Activated B cell treated with CpG ODN at 0.5 μM for 24 hours (primary cell): Measurements from ENCODE around the gene TMEM114. TPM values are rescaled to one million over a fixed set of nuclear protein-coding genes. Genes with fewer than 3 reads are reported as not detected.

Experiments used
- ATAC-seq: fragments of 200-7000 bp; cut with Tn5 transposase; one replicate; pipeline ENCODE4 v1.10.0; 2021; ENCODE audit warnings: low read depth, mild to moderate bottlenecking, moderate library complexity
- CTCF ChIA-PET: fragments of 350-600 bp; sonication (Branson Sonifier 250); formaldehyde crosslinking; loops from one replicate; lab custom pipeline; 2021; ENCODE audit warnings: antibody characterized with exemption; lab: Charles Lee
- POLR2A ChIA-PET: fragments of 350-600 bp; sonication (Branson Sonifier 250); formaldehyde crosslinking; loops from one replicate; lab custom pipeline; 2021; ENCODE audit warnings: antibody characterized with exemption; lab: Charles Lee
- DNase-seq: peaks from one replicate; pipeline ENCODE4 v3.0.0; 2022
- H3K27ac Mint-ChIP-seq: one replicate; pipeline ENCODE4 v1.8.0; 2020; ENCODE audit warnings: mixed read lengths
- H3K27me3 Mint-ChIP-seq: one replicate; pipeline ENCODE4 v1.8.0; 2021; ENCODE audit warnings: mixed read lengths
- H3K36me3 Mint-ChIP-seq: one replicate; pipeline ENCODE4 v1.8.0; 2021; ENCODE audit warnings: low read depth, mixed read lengths
- H3K4me1 Mint-ChIP-seq: one replicate; pipeline ENCODE4 v1.8.0; 2021; ENCODE audit warnings: mixed read lengths
- H3K4me3 Mint-ChIP-seq: one replicate; pipeline ENCODE4 v1.8.0; 2020; ENCODE audit warnings: mild to moderate bottlenecking, mixed read lengths
- H3K9me3 Mint-ChIP-seq: one replicate; pipeline ENCODE4 v1.8.0; 2020; ENCODE audit warnings: mixed read lengths
- intact Hi-C: fragments of 100-400 bp; cut with micrococcal nuclease; formaldehyde crosslinking; loops from one replicate; pipeline ENCODE4 v1.15.1; 2024
- total RNA-seq: library from RNA; stranded (reverse); gene quantifications from 2 replicates; pipeline ENCODE4 v1.2.3, GENCODE V29; 2022
- TF ChIP-seq, protein P1 (sequence below): fragments of 200-600 bp; IDR thresholded peaks from one replicate; pipeline ENCODE4 v1.8.0; 2022; ENCODE audit warnings: antibody characterized with exemption, mild to moderate bottlenecking

TMEM114 gene
- total RNA-seq, 1 donor from 2014 or later: not detected

DNA sequence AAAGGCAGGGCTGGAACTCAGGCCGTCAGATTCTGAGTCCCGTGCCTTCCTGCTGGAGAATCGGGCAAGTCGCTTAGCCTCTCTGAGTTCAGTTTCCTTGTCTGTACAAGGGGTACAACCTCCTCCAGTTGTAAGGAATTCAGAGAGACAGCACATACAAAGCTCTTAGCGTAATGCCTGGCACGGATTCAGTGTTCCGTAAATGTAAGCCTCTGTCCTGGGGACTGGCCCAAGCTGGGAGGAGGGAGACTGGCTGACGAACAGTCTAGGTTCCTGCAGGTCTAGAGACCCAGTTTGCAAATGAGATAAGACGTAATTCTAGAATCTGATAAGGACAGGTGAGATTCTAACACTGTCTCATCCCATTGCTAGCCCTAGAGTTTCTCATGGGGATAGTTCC lies 41.1 kb upstream of the TMEM114 start:
- no peaks in the 10 kb centered on the region for H3K27me3 Mint-ChIP-seq
- no peak overlapping the region for H3K27ac Mint-ChIP-seq
- no peak for DNase-seq
- CTCF ChIA-PET: no interaction called here
- POLR2A ChIA-PET: no interaction called here
- peaks cover 6% of the 10 kb centered on the region for H3K4me1 Mint-ChIP-seq
- ATAC-seq: no peak
- intact Hi-C loops: no loop called here
- no peak overlapping the region for H3K4me3 Mint-ChIP-seq
- peaks cover 89% of the 10 kb centered on the region for H3K36me3 Mint-ChIP-seq
- TF ChIP-seq, protein P1, sequence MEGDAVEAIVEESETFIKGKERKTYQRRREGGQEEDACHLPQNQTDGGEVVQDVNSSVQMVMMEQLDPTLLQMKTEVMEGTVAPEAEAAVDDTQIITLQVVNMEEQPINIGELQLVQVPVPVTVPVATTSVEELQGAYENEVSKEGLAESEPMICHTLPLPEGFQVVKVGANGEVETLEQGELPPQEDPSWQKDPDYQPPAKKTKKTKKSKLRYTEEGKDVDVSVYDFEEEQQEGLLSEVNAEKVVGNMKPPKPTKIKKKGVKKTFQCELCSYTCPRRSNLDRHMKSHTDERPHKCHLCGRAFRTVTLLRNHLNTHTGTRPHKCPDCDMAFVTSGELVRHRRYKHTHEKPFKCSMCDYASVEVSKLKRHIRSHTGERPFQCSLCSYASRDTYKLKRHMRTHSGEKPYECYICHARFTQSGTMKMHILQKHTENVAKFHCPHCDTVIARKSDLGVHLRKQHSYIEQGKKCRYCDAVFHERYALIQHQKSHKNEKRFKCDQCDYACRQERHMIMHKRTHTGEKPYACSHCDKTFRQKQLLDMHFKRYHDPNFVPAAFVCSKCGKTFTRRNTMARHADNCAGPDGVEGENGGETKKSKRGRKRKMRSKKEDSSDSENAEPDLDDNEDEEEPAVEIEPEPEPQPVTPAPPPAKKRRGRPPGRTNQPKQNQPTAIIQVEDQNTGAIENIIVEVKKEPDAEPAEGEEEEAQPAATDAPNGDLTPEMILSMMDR: no peak
- no peaks in the 10 kb centered on the region for H3K9me3 Mint-ChIP-seq

DNA sequence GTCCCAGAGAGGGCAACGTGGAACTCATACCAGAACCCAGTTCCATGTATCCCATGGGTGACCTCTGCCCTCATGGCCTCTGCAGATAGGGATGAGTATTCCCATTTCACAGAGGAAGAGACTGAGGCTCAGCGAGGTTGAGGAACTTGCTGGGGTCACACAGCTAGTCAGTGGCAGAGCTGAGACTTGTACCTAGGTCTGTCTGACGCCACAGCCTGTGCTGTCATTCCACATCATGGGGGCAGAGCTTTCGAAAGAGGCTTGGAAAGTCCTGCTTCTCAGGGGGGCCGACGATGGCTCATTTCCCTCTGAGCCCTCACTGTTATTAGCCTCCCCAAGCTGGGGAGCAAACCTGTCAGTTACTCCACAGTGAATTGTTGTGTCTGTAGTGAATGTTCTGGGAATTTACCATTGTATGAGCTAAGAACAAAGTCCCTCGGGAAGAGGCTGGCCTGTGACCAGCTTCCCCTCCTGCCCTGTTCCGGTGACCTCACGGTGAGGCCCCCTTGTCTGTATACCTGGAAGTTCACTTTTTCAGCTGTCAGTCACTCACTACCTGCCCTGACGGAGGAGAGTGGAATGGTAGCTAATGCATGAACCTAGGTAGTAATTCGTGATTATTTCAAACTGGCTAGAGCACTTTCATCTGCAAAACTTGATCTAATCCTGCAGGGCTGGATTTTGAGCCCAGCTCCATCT lies 40.1 kb upstream of the TMEM114 start:
- H3K9me3 Mint-ChIP-seq: no peaks in the 10 kb centered on the region
- CTCF ChIA-PET: no interaction called here
- H3K4me3 Mint-ChIP-seq: no peak overlapping the region
- H3K36me3 Mint-ChIP-seq: peaks cover 89% of the 10 kb centered on the region
- H3K4me1 Mint-ChIP-seq: peaks cover 6% of the 10 kb centered on the region
- no peak for DNase-seq
- intact Hi-C loops: no loop called here
- POLR2A ChIA-PET: no interaction called here
- H3K27me3 Mint-ChIP-seq: no peaks in the 10 kb centered on the region
- no peak for ATAC-seq
- H3K27ac Mint-ChIP-seq: no peak overlapping the region
- TF ChIP-seq, protein P1: no peak

GRCh38 chr16:8628981-8629725 lies 38.8 kb upstream of the TMEM114 start:
- CTCF ChIA-PET: no interaction called here

DNA sequence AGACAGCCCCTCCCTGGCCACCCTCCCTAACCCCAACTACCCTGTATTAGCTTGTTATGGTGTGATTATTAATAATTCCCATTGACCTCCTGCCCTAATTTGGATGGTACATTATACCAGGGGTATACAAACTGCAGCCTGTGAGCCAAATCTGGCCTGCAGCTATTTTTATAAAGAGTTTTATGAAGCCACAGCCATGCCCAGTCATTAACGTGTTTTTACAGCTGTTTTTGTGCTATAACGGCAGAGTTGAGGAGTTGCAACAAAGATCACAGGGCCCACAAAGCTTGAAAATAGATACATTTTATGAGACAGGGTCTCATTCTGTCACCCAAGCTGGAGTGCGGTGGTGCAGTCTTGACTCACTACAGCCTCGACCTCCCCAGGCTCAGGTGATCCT lies 37.1 kb upstream of the TMEM114 start:
- no peak for DNase-seq
- H3K4me1 Mint-ChIP-seq: peaks cover 4% of the 10 kb centered on the region
- no peaks in the 10 kb centered on the region for H3K27me3 Mint-ChIP-seq
- ChIA-PET CTCF (no interaction called here), POLR2A (no interaction called here)
- no peak overlapping the region for H3K27ac Mint-ChIP-seq
- H3K36me3 Mint-ChIP-seq: peaks cover 73% of the 10 kb centered on the region
- no peaks in the 10 kb centered on the region for H3K9me3 Mint-ChIP-seq
- ATAC-seq: no peak
- H3K4me3 Mint-ChIP-seq: no peak overlapping the region
- TF ChIP-seq, protein P1: no peak
- intact Hi-C loops: no loop called here

More at GRCh38 chr16:8628981-8629725, 38.8 kb upstream of the TMEM114 start:
- intact Hi-C loops: no loop called here
- H3K27me3 Mint-ChIP-seq: no peaks in the 10 kb centered on the region
- ATAC-seq (no peak), DNase-seq (no peak)
- peaks cover 8% of the 10 kb centered on the region for H3K4me1 Mint-ChIP-seq
- H3K9me3 Mint-ChIP-seq: no peaks in the 10 kb centered on the region
- POLR2A ChIA-PET: no interaction called here
- no peak overlapping the region for H3K4me3 Mint-ChIP-seq
- H3K27ac Mint-ChIP-seq: no peak overlapping the region
- peaks cover 87% of the 10 kb centered on the region for H3K36me3 Mint-ChIP-seq
- TF ChIP-seq, protein P1: no peak

DNA sequence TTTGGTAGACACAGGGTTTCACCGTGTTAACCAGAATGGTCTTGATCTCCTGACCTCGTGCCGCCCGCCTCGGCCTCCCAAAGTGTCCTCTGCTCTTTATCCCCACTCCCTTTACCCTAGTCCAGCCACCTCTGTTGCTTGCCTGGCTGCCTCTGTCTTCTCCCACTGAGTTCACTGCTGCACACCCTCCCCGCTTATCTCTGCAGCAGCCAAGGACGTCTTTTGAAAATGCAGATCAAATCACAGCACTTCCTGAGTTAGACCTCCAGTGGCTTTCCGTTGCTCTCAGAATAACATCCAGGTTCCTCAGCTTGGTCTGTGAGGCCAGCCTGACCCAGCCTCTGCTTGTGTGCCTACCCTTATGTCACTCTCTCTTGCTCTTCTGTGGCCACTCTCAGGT lies 36.6 kb upstream of the TMEM114 start:
- ChIA-PET CTCF (no interaction called here), POLR2A (no interaction called here)
- ATAC-seq (no peak), DNase-seq (no peak)
- TF ChIP-seq, protein P1: no peak
- intact Hi-C loops: no loop called here
- Mint-ChIP-seq H3K4me1 (peaks cover 8% of the 10 kb centered on the region), H3K27ac (no peak overlapping the region), H3K9me3 (no peaks in the 10 kb centered on the region), H3K36me3 (peaks cover 67% of the 10 kb centered on the region), H3K27me3 (no peaks in the 10 kb centered on the region), H3K4me3 (no peak overlapping the region)
